Epithelial cell of esophagus (primary cell): ENCODE measurements around the gene MYOG.

Experiments used
- DNase-seq: peaks from one replicate; pipeline ENCODE4 v3.0.0; 2010; ENCODE audit warnings: low read depth
- H3K4me3 ChIP-seq: 2 replicates; pipeline ENCODE4 v1.5.1; 2011; ENCODE audit warnings: mild to moderate bottlenecking, low read length, control low read depth
- TF ChIP-seq, protein P1 (sequence below): IDR thresholded peaks from 2 replicates; pipeline ENCODE4 v1.5.1; 2011; ENCODE audit warnings: low read depth, mild to moderate bottlenecking, low read length, control low read depth, inconsistent platforms; ENCODE audit not compliant: insufficient read depth; ENCODE audit errors: missing control alignments

Gene MYOG

DNA sequence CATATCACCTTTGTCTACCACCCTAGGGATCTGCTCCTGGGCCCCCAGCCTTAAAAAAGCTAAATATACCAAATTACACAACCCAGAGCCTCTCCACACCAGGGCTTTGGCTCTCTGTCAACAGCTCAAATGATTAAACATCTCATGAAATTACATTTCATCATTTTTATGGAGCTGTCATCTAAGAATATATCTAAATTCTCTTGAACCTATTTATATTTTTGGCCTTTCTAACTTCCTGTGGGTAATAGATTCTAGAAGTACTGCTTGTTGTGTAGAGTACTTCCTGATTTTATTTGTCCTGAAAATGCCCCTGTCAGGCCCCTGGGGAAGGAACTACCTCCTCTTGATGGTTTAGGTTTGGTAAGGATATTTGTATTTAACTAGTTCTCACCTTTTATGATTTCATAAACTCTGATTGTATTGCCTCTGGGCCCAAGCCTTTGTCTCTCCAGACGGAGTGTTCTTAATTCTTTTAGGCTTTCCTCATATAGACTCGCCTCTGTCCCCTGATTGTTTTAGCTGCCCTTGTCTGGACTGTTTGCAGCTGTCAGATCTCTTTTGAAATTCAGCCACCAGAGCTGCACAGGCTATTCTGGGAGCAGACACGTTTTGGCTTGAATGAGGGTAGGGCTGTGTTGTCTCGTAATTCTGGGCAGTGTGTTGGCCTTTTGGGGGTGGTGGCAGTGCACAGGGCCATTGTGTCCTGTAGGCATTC lies 16.6 kb downstream of the MYOG start:
- TF ChIP-seq, protein P1, sequence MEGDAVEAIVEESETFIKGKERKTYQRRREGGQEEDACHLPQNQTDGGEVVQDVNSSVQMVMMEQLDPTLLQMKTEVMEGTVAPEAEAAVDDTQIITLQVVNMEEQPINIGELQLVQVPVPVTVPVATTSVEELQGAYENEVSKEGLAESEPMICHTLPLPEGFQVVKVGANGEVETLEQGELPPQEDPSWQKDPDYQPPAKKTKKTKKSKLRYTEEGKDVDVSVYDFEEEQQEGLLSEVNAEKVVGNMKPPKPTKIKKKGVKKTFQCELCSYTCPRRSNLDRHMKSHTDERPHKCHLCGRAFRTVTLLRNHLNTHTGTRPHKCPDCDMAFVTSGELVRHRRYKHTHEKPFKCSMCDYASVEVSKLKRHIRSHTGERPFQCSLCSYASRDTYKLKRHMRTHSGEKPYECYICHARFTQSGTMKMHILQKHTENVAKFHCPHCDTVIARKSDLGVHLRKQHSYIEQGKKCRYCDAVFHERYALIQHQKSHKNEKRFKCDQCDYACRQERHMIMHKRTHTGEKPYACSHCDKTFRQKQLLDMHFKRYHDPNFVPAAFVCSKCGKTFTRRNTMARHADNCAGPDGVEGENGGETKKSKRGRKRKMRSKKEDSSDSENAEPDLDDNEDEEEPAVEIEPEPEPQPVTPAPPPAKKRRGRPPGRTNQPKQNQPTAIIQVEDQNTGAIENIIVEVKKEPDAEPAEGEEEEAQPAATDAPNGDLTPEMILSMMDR: no peak
- no peak for DNase-seq
- no peak overlapping the region for H3K4me3 ChIP-seq

DNA sequence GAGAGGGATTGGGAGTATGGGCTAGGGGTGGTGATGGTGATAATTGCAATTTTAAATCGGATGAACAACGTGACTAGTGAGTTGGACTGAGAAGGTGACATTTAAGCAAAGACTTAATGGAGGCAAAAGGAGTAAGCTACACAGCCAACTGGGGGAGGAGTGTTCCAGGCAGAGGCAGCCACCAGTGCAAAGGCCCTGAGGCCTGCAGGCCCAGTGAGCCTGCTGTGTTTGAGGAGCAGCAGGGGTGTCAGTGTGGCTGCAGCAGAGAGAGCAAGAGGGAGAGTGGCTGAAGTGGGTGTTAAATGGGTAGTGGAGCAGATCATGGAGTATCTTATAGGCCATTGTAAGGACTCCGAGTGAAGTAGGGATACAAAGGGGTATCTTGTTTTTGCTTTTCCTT lies 18.8 kb downstream of the MYOG start:
- H3K4me3 ChIP-seq: no peak overlapping the region
- no peak for DNase-seq
- TF ChIP-seq, protein P1: no peak

- DNase-seq: no peak
- TF ChIP-seq, protein P1: no peak
- no peak overlapping the region for H3K4me3 ChIP-seq
Measured at GRCh38 chr1:203065986-203066385, 19.8 kb downstream of the MYOG start.

GRCh38 chr1:203065191-203065590 lies 20.6 kb downstream of the MYOG start:
- DNase-seq: no peak
- TF ChIP-seq, protein P1: no peak
- no peak overlapping the region for H3K4me3 ChIP-seq

GRCh38 chr1:203063287-203063686 lies 22.5 kb downstream of the MYOG start:
- DNase-seq: no peak
- H3K4me3 ChIP-seq: no peak overlapping the region
- TF ChIP-seq, protein P1: no peak

DNA sequence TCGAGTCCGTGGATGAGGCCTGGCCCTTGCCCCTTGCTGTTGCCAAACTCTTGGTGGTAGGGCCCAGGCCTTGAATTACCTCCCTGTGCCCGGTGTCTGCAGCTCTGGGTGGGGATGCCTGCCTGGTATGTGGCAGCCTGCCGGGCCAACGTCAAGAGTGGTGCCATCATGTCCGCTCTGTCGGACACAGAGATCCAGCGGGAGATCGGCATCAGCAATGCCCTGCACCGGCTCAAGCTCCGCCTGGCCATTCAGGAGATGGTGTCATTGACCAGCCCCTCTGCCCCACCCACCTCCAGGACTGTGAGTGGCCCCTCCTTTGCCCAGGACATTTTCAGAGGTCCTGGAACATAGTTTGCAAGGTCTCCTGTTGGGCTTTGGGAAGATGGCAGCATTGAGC lies 25.7 kb downstream of the MYOG start:
- no peak overlapping the region for H3K4me3 ChIP-seq
- TF ChIP-seq, protein P1: no peak
- no peak for DNase-seq

DNA sequence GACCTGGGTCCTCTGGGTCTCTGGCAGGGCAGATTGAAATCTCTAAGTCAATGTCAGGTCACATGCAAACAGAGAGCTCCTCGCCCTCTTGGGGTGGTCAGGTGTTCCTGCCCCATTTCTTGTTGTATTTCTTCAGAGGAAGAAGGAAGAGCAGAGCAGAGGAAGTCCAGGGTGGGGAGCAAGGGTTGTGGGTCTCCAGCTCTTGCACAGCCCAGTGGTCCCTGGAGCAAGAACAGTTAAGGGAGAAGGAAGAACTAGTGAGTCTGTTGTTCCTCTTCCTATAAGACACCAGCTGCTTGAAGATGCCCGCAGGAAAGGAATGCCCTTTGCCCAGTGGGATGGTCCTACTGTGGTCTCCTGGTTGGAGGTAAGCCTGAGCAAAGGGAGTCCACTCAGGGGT lies 26.3 kb downstream of the MYOG start:
- TF ChIP-seq, protein P1: no peak
- H3K4me3 ChIP-seq: no peak overlapping the region
- DNase-seq: no peak
